ENCODE results near the gene NCCRP1.
"Not testable (repeated sequence)": the region's sequence is repeated elsewhere in the genome, so short reads cannot be mapped to it uniquely, and the experiment has no call there.

Gene NCCRP1

GRCh38 chr19:39211731-39212374 is 15.1 kb downstream of the NCCRP1 start:
- DNase-seq, result no peak

DNA sequence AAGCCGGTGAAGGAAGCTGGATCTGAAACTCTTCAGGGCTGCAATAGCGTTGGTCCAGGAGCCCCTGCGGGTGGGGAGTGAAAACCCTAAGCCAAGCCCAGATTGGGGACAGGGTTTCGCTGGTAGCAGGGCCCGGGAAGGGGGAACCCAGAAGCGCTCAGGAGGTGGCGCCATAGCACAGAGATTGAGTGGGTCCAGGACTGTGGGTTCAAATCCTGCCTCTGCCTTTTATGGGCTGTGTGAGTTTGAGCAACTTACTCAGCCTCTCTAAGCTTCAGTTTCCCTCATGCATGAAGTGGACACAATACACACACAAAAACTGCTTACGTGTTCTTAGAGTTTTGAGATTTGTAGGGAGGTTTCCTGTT is 15.6 kb downstream of the NCCRP1 start:
- peak; percentile 62 for DNase-seq

GRCh38 chr19:39215323-39215722 is 18.6 kb downstream of the NCCRP1 start:
- not testable (repeated sequence) for DNase-seq

DNA sequence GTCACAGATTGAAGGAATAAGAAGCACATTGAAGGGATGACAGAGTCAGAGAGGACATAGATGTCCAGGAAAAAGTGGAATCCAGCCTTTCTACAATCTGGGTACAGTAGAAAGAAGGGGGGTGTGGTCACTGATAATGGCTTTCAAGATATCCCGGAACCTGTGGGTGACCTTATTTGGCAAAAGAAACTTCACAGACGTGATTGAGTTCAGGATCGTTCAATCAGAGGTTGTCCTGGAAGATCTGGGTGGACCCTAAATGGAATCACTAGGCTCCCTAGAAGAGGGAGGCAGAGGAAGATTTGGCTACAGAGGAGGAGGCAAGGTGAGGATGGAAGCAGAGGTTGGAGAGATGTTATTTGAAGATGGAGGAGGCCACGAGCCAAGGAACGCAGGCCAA is 20.3 kb downstream of the NCCRP1 start:
- no peak for DNase-seq

- DNase-seq, result no peak
Observed at GRCh38 chr19:39218230-39219007, 21.7 kb downstream of the NCCRP1 start.

GRCh38 chr19:39219108-39219507 is 22.3 kb downstream of the NCCRP1 start:
- peak; percentile 11 for DNase-seq

DNA sequence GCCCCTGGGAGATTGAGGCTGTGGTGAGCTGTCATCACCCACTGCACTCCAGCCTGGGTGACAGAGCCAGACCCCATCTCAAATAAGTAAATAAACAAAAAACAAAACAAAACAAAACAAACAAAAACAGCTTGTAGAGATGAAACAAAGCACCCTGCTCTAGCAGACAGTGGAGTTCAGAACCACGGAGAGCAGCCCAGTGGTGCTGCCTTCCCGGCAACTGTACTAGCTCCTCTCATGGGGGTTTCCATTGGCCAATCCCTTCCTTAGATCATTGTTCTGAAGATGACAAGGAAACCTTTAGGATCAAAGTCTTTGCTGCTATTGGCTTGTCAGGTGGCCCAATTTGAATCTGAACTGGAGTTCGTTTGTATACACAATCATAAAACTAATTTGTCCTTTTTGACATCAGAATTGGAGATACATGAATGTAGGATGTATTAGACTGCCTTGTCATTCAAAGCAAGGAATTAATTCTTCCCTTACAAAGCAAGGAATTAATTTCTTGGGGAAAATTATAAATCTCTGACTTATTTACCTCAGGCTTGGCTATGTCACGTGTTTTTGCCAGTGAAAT is 27.0 kb downstream of the NCCRP1 start:
- peak; percentile 19 for DNase-seq

DNA sequence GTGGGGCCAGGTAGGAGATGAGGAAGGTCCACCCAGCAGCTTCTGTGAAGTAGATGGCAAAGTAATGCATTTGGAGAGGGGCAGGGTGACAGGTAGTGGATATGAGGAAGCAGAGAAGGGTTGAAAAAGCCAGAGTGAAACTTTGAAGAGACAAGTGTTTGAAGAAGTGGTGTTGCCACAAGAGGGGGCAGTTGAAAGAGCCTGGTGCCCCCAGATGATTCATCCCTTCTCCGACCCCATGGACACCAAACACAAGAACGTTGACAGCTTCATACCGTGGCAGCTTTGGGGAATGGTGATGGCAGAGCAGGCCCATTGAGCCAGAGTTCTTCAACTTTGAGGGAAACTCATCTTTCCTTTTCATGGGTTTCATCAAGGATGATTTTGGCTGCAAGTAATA is 28.1 kb downstream of the NCCRP1 start:
- DNase-seq, result peak; percentile 42

- DNase-seq, result no peak
Observed at GRCh38 chr19:39230096-39230764, 33.5 kb downstream of the NCCRP1 start.

DNA sequence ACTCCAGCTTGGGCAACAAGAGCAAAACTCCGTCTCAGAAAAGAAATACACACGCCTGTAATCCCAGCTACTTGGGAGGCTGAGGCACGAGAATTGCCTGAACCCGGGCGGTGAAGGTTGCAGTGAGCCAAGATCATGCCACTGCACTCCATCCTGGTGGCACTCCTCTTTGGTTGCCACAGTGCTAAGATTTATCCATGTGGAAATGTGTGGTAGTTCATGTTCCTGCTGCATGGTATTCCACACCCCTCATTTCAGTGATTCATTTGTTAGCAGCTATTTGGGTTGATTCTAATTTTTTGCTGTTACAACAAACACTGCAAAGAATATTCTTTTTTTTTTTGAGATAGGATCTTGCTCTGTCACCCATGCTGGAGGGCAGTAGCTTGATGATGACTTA is 35.9 kb downstream of the NCCRP1 start:
- no peak for DNase-seq

- DNase-seq, result no peak
Observed at GRCh38 chr19:39236527-39236926, 39.8 kb downstream of the NCCRP1 start.

GRCh38 chr19:39237200-39238184 is 40.7 kb downstream of the NCCRP1 start:
- no peak for DNase-seq

- DNase-seq, result no peak
Observed at GRCh38 chr19:39238209-39238608, 41.4 kb downstream of the NCCRP1 start.

DNA sequence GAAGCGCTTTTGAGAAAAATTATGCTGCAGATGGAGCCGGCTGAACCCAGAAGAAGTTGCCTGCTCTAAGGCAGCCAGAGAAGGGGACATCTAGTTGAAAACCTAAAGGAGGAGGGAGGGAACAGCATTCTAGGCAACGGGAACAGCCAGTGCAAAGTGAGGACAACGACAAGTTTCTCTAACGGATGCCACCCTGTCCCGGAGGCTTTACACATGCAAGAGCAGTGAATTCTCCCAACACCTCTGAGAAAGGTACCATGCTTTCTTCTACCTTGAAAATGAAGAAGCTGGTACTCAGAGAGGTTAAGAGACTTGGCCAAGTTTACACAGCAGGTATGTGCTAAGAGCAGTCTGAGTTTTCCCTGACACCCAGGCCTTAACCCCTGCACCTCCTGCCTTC is 42.2 kb downstream of the NCCRP1 start:
- DNase-seq, result no peak

DNA sequence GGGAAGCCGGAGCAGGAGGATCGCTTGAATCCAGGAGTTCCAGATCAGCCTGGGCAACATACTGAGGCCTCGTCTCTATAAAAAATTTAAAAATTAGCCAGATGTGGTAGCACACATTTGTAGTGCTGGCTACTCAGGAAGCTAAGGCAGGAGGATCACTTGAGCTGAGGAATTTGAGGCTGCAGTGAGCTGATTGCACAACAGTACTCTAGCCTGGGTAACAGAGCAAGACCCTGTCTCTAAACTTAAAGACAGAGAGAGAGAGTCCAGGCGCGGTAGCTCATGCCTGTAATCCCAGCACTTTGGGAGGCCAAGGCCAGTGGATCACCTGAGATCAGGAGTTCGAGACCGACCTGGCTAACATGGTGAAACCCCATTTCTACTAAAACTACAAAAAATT is 43.7 kb downstream of the NCCRP1 start:
- DNase-seq, result no peak

GRCh38 chr19:39243741-39244140 is 47.0 kb downstream of the NCCRP1 start:
- DNase-seq, result not testable (repeated sequence)

GRCh38 chr19:39244410-39245100 is 47.8 kb downstream of the NCCRP1 start, which contains the start of gene IFNL3:
TSS of gene IFNL3 (minus strand) at chr19:39245006. CDS start at chr19:39244967, 39 bp downstream.
- not testable (repeated sequence) for DNase-seq

DNA sequence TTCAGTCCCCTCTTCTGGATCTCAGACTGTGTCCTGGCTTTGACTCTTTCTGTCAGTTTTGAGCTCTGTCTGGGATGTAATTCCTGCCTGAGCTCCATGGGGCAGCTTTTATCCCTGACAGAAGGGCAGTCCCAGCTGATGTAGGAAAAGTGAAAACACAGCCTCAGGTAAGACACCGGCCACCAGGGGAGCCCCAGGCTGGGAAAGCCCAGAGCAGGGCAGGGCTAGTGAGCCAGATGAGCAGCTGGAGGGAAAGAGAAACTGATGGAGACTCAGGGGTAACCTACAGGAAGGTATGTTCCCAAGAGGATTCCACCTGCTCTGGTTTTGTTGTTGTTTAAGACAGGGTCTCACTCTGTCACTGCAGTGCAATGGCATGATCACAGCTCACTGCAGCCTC is 48.4 kb downstream of the NCCRP1 start:
- DNase-seq, result not testable (repeated sequence)

DNA sequence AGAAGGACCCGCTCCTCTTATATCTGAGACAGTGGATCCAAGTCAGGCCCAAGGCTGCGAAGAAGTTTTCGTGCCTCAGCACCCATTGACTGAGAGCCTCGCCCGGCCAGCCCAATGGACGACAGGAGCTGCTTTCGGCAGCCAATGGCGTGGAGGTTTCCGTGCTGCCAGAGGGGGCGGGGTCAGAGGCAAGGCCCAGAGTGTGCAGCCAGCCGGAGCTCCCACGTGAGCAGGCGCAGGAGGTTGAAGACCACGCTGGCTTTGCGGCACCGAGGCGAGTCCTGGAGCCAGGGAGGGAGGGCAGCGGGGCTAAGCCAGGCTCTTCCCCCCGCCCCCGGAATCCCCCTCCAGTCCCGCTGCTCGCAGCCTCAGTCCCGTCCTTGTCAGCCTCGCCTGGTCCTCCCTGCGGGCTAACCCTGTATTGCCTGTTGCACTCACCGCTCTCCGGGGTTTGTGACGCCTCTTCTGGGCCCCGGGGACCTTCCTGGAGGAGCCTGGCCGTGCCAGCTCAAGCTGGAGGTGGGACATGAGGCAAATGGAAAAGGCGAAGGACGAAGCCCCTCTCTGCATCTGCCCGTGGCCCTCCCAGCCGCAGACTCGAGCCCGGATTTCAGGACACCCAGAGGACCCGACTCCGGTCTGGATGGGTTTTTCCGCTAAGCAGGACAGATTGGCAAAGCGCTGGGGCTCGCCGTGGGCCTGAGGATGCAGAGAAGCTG is 50.3 kb downstream of the NCCRP1 start:
- peak; percentile 34 for DNase-seq

DNA sequence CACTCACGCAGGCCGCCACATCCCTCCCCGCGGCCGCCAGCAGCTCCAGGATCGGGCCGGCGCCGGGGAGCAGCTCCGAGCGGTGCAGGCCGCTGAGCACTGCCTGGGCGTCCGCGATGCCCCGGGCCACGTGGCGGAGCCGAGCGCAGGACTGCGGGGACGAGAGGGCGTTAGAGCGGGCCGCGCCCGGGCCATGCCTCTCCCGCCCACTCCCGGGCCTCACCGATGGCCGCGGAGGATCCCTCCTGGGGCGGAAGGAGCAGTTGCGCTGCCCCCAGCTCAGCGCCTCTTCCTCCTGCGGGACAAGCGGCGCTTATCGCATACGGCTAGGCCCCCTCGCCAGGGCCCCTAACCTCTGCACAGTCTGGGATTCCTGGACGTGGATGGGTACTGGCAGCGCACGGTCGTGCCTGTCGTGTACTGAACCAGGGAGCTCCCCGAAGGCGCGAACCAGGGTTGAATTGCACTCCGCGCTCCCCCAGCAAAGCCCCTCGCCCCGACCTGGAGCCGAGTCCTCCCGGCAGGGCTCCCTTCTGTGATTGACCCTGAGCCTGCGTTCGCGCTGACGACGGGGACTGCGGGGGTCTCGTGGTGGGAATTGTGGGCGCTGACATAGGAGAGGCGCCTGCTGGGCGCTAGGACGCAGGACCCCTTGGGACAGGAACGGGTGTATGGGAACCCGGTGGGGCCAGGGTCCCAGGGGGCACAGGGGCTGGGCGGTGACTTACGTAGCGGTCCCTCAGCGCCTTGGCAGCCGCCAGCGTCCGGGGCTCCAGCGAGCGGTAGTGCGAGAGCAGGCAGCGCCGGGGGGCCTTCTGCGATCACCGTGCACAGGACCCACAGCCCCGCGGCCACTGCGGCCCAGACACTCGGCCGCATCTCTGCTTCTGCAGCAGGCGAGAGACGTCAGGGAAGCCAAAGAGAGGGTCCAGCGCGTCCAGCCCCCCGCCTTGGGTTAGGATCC is 51.2 kb downstream of the NCCRP1 start:
- peak; percentile 32 for DNase-seq
